ENCODE results near the gene PLCB1.

The PLCB1 gene

GRCh38 chr20:8932192-8933165 lies 800.4 kb downstream of the PLCB1 start:
- Histone ChIP-seq H3K36me3 (ENCODE audit: control insufficient read depth, insufficient read depth, low read length) (no peaks in the 10 kb centered on the region), H3K4me3 (replicated peaks; ENCODE audit: low read depth, low read length) (no peak overlapping the region), H3K27me3 (replicated peaks; ENCODE audit: control insufficient read depth, insufficient read depth, low read length) (no peaks in the 10 kb centered on the region)
- no peak for TF ChIP-seq CTCF (IDR thresholded peaks at IDR 0.05; ENCODE audit: insufficient read depth, low read length, poor library complexity, severe bottlenecking)
- DNase-seq (ENCODE audit: extremely low read depth, insufficient read length): no peak

GRCh38 chr20:8933381-8933807 lies 801.3 kb downstream of the PLCB1 start:
- no peaks in the 10 kb centered on the region for H3K36me3 ChIP-seq (ENCODE audit: control insufficient read depth, insufficient read depth, low read length)
- H3K4me3 ChIP-seq (replicated peaks; ENCODE audit: low read depth, low read length): no peak overlapping the region
- H3K27me3 ChIP-seq (replicated peaks; ENCODE audit: control insufficient read depth, insufficient read depth, low read length): no peaks in the 10 kb centered on the region
- no peak for DNase-seq (ENCODE audit: extremely low read depth, insufficient read length)
- TF ChIP-seq CTCF (IDR thresholded peaks at IDR 0.05; ENCODE audit: insufficient read depth, low read length, poor library complexity, severe bottlenecking): no peak

- DNase-seq (ENCODE audit: extremely low read depth, insufficient read length): no peak
- Histone ChIP-seq H3K4me3 (replicated peaks; ENCODE audit: low read depth, low read length) (no peak overlapping the region), H3K27me3 (replicated peaks; ENCODE audit: control insufficient read depth, insufficient read depth, low read length) (no peaks in the 10 kb centered on the region), H3K36me3 (ENCODE audit: control insufficient read depth, insufficient read depth, low read length) (no peaks in the 10 kb centered on the region)
- no peak for TF ChIP-seq CTCF (IDR thresholded peaks at IDR 0.05; ENCODE audit: insufficient read depth, low read length, poor library complexity, severe bottlenecking)
These were observed 802.3 kb downstream of the PLCB1 start for GRCh38 chr20:8934362-8934761.

All from GM06990 (cell line).